HG03432 (cell line): ENCODE results near the gene PAFAH2.

Source experiments
- ATAC-seq: cut with Tn5 transposase; IDR thresholded peaks from one replicate; pipeline ENCODE4 v1.9.1; 2021; ENCODE audit warnings: mild to moderate bottlenecking, moderate library complexity; ENCODE audit not compliant: unreplicated experiment

PAFAH2 gene

GRCh38 chr1:26015358-26015757 lies 17.5 kb upstream of the PAFAH2 start:
- no peak for ATAC-seq

- no peak for ATAC-seq
These were observed 16.3 kb upstream of the PAFAH2 start for GRCh38 chr1:26014179-26014578.

- ATAC-seq, result no peak
These were observed 15.0 kb upstream of the PAFAH2 start for GRCh38 chr1:26012864-26013263.

- no peak for ATAC-seq
These were observed 13.0 kb upstream of the PAFAH2 start for GRCh38 chr1:26010825-26011224.

DNA sequence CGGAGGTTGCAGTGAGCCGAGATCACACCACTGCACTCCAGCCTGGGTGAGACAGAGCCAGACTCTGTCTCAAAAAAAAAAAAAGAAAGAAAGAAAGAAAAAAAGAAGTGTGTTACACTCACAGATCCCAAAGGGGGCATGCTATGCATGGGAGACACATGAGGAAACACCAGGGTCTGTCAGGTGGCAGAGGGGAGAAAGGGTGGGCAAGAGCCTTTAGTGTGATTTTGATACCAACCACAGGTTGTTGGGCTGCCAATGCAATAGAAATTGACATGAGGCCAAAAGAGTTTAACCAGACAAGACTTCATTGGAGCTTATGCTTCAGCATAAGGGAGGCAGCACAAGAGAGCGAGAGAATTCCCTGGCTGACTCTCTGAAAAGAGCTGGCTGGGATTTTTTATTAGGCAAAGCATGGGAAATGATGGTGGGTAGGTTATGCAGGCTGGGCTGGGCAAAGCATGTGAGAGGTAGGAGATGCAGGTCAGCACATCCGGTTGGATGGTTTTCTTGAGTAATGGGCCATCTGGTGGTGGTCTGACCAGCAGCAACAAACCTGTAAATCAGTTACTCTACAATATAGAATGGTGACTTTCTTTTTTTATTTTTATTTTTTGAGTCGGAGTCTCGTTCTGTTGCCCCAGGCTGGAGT lies 12.1 kb upstream of the PAFAH2 start:
- no peak for ATAC-seq

GRCh38 chr1:26006710-26007109 lies 8.8 kb upstream of the PAFAH2 start:
- no peak for ATAC-seq

- ATAC-seq, result no peak
These were observed 7.7 kb upstream of the PAFAH2 start for GRCh38 chr1:26005434-26006105.

DNA sequence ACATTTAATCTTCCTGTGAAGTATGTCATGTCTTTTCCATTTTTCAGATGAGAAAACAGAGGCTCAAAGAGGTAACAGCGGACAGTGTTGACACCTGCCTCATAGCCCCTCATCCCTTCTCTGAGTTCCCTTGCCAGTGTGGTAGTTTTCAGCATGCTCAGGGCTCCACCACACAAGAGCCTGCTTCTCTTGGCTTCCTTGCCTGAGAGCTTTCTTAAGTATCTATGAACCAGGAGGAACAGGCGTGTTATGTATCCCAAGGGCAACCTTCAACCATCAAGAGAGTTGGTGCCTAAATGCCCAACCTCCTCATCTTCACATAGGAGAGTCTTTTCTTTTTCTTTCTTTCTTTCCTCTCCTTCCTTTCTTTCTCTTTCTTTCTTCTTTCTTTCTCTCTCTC lies 5.9 kb upstream of the PAFAH2 start:
- no peak for ATAC-seq

GRCh38 chr1:26003262-26003661 lies 5.4 kb upstream of the PAFAH2 start:
- ATAC-seq, result no peak

GRCh38 chr1:25999041-25999800 lies 1.4 kb upstream of the PAFAH2 start:
- no peak for ATAC-seq

- no peak for ATAC-seq
These were observed 666 bp downstream of the PAFAH2 start for GRCh38 chr1:25996966-25997827.

DNA sequence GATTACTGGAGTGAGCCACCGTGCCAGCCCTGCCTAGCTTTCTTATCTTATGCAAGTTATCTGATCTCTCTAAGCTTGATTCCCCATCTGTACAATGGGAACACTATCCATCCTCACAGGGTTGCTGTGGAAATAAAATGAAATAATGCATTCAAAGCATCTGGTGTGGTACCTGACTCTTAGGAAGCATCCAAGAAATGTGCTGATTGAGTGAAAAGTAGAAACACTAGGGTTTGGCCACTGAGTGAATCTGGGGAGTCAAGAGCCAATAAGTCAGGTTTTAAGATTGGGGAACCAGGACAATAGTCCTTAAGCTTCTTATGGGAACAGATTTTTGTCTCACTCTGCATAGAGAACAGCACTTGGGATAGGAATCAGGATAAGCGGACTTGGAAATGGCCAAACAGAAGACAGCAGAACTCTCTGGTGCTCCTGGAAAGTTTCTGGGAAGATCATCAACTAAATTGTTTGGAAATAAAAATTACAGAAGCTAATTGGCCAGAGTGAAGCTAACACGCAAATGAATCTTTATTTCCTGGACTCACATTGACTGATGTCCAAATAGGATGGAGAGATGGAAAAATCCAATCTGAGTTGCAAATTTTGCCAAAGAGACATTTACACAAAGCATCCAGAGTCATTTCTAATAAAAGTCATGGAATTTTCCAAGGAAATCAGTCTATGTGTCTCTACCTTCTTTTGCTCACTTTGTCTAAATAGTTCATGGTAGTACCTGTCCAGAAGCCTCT lies 3.3 kb downstream of the PAFAH2 start:
- no peak for ATAC-seq

DNA sequence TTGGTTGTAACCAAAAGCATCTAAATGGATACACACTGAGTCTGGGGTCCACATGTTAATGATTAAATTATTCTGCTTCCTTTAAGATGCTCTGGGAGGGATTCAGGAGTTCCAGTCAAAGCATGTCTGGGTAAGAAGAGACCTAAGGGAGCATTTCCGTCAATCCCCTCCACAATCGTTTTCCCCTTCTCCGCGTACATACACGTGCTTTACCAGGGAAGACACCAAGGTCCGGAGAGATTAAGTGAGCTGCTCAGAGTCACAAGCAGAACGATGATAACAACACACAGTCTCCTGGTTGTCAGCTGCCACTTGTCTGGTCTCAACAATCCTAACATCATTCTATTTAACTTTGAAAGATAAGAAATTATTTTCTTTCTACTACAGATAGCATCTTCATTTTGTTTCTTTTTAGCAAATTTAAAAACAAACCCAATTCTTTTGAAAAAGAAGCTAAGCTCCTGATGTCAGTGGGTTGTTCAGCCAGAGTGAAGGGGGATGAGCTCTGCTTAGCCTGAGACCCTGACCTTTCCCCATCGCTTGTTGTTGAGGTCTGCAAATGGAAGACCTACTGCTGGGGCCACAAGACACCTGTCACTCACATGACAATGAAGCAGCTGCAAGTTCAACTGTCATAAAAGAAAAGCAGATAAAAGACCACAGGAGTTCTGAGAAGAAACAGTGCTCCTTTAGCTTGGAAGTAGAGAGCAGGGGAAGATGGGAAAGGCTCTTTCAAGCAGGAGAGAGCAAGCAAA lies 4.5 kb downstream of the PAFAH2 start:
- no peak for ATAC-seq

- no peak for ATAC-seq
These were observed 5.1 kb downstream of the PAFAH2 start for GRCh38 chr1:25992689-25993171.

GRCh38 chr1:25991937-25992688 lies 5.8 kb downstream of the PAFAH2 start:
- no peak for ATAC-seq

DNA sequence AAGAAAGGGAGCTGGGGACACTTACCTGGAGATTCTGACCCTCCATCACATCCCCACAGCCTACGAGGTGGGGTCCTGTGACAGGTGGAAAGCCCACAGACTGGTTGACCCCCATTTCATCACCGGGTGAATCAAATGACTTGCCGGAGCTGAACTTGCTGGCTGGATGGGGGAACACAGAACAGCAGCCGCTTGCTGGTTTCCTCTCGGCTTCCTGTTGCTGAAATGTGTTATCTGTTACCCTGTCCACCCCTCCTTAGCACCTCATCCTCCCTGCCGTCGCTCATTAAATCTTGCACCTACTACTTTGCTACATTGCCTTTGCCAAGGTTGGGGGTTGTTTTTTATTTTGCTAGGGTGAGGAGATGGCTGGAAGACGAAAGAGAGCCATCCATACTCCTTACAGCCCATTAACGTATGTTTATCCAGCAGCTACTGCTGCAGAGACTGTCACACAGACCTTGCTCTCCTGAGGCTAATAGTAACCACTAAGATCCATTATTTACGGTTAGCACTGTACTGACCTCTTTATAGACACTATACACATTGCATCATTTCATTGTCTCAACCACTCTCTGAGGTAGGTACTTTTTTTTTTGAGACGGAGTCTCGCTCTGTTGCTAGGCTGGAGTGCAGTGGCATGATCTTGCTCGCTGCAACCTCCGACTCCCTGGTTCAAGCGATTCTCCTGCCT lies 7.0 kb downstream of the PAFAH2 start:
- no peak for ATAC-seq

DNA sequence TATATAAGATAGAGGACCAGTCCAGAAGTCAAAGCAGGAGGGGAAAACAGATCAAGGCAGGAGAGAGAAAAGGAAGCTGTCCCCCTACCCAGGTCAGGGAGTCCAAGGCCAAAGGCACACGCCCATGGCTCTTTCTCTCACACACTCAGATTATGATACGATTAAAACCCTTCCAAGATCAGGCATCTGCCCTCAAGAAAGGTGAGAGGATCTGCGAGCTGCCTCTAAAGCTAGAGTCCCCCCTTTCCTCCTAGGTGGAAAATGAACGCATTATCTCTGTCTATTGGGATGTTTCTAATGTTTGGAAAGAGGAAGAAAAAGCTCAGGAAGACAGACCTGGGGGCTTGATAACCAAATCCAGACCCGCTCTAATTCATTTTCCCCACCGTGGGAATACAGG lies 7.6 kb downstream of the PAFAH2 start:
- no peak for ATAC-seq
